Pons (tissue), 1 donor: ENCODE measurements around the gene EYS.
"Not testable (repeated sequence)": the region's sequence is repeated elsewhere in the genome, so short reads cannot be mapped to it uniquely, and the experiment has no call there.

Experiments
- DNase-seq: peaks from one replicate; pipeline ENCODE4 v3.0.0-alpha.2; 2016; ENCODE audit warnings: low spot score

EYS gene

GRCh38 chr6:65075705-65076230, 631.3 kb downstream of the EYS start:
- no peak for DNase-seq

- DNase-seq, result no peak
Measured at GRCh38 chr6:65072500-65072899, 634.5 kb downstream of the EYS start.

- DNase-seq, result no peak
Measured at GRCh38 chr6:65071480-65071879, 635.5 kb downstream of the EYS start.

GRCh38 chr6:65064844-65065243, 642.2 kb downstream of the EYS start:
- DNase-seq, result no peak

- DNase-seq, result no peak
Measured at GRCh38 chr6:65059568-65059967, 647.5 kb downstream of the EYS start.

GRCh38 chr6:65055545-65055944, 651.5 kb downstream of the EYS start:
- no peak for DNase-seq

GRCh38 chr6:65052626-65053025, 654.4 kb downstream of the EYS start:
- DNase-seq, result no peak

- no peak for DNase-seq
Measured at GRCh38 chr6:65045801-65046200, 661.2 kb downstream of the EYS start.

GRCh38 chr6:65014006-65014405, 693.0 kb downstream of the EYS start:
- DNase-seq, result no peak

- no peak for DNase-seq
Measured at GRCh38 chr6:65006788-65007187, 700.2 kb downstream of the EYS start.

GRCh38 chr6:65004283-65004682, 702.7 kb downstream of the EYS start:
- peak; percentile 5 for DNase-seq

- not testable (repeated sequence) for DNase-seq
Measured at GRCh38 chr6:65002882-65003281, 704.1 kb downstream of the EYS start.

- no peak for DNase-seq
Measured at GRCh38 chr6:65000815-65001214, 706.2 kb downstream of the EYS start.

GRCh38 chr6:64998204-64998603, 708.8 kb downstream of the EYS start:
- no peak for DNase-seq

GRCh38 chr6:64996301-64996700, 710.7 kb downstream of the EYS start:
- DNase-seq, result no peak

GRCh38 chr6:64990652-64991304, 716.2 kb downstream of the EYS start:
- no peak for DNase-seq

- no peak for DNase-seq
Measured at GRCh38 chr6:64988148-64988547, 718.9 kb downstream of the EYS start.

- DNase-seq, result no peak
Measured at GRCh38 chr6:64987066-64987465, 720.0 kb downstream of the EYS start.

GRCh38 chr6:64985726-64986125, 721.3 kb downstream of the EYS start:
- no peak for DNase-seq

- DNase-seq, result no peak
Measured at GRCh38 chr6:64984948-64985347, 722.1 kb downstream of the EYS start.

GRCh38 chr6:64983089-64983488, 723.9 kb downstream of the EYS start:
- no peak for DNase-seq

GRCh38 chr6:64973142-64973541, 733.9 kb downstream of the EYS start:
- DNase-seq, result no peak

- DNase-seq, result no peak
Measured at GRCh38 chr6:64969139-64969538, 737.9 kb downstream of the EYS start.

GRCh38 chr6:64955435-64955848, 751.6 kb downstream of the EYS start:
- no peak for DNase-seq
